ENCODE measurements around the gene OMP.

DNA sequence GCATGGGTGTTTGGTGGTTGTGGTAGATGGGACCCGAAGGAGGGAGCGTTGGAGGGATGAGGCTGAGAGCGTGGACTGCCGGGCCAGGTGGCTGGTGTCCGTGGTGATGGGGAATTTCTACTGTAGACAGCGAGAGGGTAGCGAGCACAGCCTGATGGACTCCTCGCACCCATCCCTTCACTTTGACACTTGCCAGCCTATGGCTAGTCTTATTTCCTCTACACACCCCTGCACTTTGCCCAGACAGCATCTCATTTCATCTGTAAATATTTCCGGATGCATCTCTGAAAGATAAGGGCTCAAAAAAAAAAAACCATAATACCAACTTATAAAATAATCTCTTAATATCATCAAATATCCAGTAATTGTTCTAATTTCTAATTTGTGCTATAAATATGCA lies 5.8 kb downstream of the OMP start:
- TF ChIP-seq, protein P1, sequence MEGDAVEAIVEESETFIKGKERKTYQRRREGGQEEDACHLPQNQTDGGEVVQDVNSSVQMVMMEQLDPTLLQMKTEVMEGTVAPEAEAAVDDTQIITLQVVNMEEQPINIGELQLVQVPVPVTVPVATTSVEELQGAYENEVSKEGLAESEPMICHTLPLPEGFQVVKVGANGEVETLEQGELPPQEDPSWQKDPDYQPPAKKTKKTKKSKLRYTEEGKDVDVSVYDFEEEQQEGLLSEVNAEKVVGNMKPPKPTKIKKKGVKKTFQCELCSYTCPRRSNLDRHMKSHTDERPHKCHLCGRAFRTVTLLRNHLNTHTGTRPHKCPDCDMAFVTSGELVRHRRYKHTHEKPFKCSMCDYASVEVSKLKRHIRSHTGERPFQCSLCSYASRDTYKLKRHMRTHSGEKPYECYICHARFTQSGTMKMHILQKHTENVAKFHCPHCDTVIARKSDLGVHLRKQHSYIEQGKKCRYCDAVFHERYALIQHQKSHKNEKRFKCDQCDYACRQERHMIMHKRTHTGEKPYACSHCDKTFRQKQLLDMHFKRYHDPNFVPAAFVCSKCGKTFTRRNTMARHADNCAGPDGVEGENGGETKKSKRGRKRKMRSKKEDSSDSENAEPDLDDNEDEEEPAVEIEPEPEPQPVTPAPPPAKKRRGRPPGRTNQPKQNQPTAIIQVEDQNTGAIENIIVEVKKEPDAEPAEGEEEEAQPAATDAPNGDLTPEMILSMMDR (IDR thresholded peaks at IDR 0.05; ENCODE audit: low read length), result no peak
- TF ChIP-seq EZH2phosphoT487 (IDR thresholded peaks at IDR 0.05; ENCODE audit: low read length) (no peak), EZH2 (optimal IDR thresholded peaks at IDR 0.05; ENCODE audit: low read depth, low read length) (no peak)

Measured in MM.1S (cell line).